Hematopoietic multipotent progenitor cell treated with erythropoietin and hydrocortisone succinate and interleukin-3 and kit ligand, for 17 days (in vitro differentiated cells): ENCODE results near the gene SMAD6.

Experiments
- DNase-seq: peaks from one replicate; pipeline ENCODE4 v3.0.0-alpha.2; 2015; ENCODE audit warnings: low spot score

Gene SMAD6

DNA sequence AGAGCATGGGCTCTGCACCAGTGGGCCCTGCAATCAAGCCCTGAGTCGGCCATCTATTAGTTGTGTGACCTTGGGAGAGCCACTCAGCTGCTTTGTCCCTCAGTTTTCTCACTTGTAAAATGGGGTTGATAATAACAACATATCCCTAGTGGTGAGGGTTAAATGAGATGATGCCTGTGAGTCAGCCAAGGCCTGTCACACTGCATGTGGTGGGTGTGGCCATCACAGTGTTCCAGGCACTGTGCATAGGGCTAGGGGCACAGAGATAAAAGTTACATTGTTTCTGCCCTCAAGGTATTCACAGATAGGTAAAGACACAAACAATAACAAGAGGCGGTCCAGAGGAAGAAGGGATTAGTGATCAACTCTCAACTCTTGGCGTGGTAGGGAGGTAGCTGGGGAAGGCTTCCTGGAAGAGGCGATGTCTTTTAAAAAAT is 19.5 kb downstream of the SMAD6 start:
- DNase-seq: peak; percentile 43

GRCh38 chr15:66721954-66722353 is 19.9 kb downstream of the SMAD6 start:
- DNase-seq: no peak

DNA sequence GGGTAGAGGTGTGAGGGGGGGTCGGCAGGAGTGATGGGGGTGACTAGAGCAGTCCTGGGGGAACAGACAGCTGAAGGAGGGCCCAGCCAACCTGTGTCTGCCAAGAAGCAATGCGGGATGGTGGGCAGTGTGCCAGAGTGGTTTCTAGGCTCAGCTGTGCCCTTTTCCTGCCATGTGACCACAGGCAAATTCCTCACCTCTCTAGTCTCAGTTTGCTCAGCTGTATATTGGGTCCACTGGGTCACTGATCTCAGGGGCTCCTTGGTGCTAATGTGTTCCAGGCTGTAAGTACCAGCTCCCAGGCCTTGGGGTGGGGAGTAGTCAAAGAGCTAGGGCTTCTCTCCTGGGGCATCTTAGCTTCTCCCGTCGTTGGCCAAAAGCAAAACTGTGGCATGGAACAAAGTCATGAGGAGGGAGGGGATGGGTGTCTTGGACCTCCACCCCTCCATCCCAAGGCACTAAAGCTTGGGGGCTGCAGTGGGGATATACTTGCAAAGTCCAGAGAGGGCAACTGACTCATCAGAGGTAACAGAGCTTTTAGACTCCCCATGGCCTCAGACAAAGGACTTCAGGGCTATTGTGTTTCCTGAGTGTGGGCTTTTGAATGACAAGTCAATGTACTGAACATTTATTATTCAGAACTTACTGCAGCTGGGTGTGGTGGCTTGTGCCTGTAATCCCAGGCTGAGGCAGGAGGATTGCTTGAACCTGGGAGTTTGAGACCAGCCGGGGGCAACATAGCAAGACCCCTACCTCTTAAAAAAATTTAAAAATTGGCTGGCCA is 20.9 kb downstream of the SMAD6 start:
- no peak for DNase-seq

DNA sequence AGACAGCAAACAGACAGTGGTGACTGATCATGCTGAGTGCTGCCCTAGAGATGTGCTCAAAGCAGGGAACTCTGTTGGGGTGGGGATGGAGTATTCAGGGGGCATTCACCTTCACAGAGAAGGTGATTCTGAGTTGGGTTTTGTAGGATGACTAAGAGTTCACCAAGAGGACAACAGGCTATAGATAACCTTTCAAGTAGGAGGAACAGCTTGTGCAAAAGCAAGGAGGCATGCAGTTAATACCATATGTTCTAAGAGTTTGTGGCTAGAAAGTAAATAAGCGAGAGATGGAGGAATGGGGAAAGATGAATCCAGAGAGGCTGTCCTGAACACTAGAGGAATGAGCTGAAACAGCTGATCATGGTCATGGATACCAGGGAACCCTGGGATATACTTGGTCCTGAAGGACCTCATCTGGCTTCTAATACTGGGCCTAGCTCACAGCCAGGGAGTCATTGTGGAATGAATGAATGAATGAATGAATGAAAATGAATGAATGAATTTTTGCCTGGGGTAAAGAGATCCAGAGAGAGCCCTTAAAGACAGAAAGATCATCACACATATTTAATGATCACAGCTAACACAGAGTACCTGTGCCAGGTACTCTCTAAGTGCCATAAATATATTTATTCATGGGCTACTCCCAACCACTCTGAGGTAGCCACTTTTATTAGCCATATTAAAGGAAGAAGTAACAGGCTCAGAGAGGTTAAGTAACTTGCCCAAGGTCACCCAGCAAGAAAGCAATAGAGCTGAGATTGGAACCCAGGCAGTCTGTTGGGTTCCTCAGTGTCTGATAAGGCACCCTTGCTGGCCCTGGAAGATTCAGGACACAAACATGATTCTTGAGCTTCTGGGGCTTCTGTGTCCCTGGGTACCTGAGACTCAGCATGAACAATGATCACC is 22.0 kb downstream of the SMAD6 start:
- no peak for DNase-seq

- DNase-seq: no peak
Measured at GRCh38 chr15:66724732-66725463, 22.9 kb downstream of the SMAD6 start.

- DNase-seq: no peak
Measured at GRCh38 chr15:66725464-66725785, 23.4 kb downstream of the SMAD6 start.

DNA sequence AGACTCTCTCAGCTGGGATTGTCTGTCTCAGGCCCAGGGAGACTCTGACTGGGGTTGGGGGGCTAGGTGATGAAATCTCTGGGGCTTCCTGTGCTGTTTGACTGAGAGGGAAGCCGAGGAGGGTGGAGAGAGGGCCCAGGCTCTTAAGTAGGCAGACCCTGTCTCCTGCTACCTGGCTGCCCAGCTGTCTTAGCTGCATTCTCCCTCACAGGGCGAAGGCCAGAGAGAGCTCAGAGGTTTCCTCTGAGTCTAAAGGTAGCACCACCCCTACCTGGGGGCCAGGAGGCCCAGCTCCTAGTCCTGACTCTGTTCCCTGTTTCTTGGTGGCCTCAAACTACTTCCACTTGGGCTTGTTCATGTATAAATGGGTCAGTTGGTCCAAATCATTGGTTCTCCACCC is 24.4 kb downstream of the SMAD6 start:
- DNase-seq: no peak

GRCh38 chr15:66729331-66729951 is 27.4 kb downstream of the SMAD6 start:
- DNase-seq: no peak

DNA sequence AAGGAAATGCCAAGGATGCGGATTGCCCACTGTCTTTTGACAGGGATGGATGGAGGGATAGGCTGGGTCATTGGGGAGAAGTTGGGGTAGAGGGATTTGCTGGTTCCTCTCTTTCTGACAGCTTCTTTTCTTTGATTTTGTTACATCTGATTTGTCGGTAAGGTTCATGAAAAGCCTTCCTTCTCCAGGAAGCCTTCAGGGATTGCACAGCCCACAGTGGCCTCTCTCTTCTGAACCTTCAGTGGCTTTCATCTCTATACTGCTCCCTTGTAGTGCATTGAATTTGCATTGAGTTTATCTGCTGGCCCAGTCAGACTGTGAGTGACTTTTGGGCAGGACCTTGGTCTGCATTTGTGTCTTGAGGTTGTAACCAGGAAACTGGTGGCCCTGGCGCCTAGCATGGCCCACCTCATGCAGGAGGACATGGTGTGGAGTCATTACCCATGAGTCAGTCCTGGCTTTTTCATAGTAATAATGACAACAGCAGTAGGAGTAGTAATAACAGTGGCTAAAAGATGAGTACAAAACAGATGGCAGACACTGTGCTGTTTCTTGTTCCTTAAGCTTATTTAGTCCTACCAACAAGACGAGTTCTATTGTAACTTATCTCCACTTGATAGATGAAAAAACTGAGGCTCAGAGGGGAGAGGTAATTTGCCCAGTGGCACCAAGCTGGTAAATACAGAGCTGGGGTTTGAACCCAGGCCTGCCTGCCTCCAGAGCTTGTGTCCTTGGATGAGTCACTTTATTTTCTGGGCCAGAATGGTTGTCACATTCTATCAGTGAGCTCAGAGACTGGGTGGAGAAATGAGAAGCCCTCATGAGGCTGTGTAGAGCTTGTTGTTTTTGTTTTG is 28.4 kb downstream of the SMAD6 start:
- no peak for DNase-seq

GRCh38 chr15:66733976-66734375 is 31.9 kb downstream of the SMAD6 start:
- DNase-seq: no peak

- DNase-seq: no peak
Measured at GRCh38 chr15:66734961-66735908, 33.2 kb downstream of the SMAD6 start.

DNA sequence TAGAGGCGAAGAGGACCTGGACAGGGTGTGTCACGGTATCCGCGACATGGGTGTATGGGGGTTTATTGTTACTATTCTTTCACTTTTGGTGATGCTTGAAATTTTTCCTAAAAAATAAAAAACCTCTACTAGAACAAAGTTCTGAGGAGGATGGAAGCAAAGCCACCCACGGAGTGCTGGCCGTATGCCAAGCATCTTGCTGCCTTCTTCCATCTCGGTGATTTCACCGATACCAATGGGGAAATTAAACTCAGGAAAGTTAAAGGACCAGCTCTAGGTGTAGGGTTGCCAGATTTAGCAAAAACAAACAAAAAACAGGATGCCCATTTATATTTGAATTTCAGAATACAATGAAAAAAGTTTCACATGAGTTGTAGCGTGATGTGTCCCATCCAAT is 33.9 kb downstream of the SMAD6 start:
- DNase-seq: no peak

GRCh38 chr15:66737243-66738010 is 35.4 kb downstream of the SMAD6 start:
- DNase-seq: no peak

GRCh38 chr15:66738116-66738515 is 36.1 kb downstream of the SMAD6 start:
- no peak for DNase-seq

- DNase-seq: no peak
Measured at GRCh38 chr15:66738595-66738994, 36.6 kb downstream of the SMAD6 start.

GRCh38 chr15:66739287-66739686 is 37.3 kb downstream of the SMAD6 start:
- no peak for DNase-seq

DNA sequence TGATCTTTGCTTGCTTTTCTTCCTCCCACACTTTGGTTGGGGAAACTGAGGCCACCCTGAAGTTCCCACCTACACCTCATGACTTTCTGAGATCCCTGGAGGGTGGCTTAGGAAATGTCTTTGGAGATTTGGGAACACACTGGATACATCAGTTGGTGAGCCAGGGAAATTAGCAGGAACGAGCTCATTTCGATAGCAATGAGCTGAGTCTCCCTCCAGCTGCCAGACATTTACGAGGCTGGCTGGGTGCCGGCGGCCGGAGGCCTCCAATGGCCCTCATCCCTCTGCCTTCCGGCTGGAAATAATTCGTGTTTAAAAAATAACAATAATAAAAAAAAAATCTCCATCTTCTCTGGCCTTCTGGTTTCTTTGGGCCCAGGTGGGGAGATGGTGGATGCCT is 38.8 kb downstream of the SMAD6 start:
- no peak for DNase-seq

DNA sequence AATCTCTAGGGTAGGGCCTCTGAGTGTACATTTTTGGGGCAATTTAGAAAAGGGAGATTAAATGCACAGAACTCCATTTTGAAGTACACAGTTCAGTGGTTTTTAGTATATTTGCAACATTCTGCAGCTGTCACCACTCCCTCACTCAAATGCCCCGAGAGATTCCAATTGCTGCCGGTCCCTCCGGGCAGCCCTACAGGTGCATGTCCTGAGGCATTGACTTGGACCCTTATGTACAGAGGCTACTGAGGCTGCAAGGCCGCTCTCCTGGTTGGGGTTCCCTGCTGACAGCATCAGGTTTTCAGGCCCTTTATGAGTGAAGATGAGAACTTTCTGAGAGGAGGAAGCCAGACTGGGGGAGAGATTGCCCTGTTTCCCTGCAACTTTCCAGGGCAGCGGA is 39.6 kb downstream of the SMAD6 start:
- DNase-seq: no peak

GRCh38 chr15:66742286-66742685 is 40.2 kb downstream of the SMAD6 start:
- no peak for DNase-seq
